ENCODE data around the gene CBLIF.

Gene CBLIF

DNA sequence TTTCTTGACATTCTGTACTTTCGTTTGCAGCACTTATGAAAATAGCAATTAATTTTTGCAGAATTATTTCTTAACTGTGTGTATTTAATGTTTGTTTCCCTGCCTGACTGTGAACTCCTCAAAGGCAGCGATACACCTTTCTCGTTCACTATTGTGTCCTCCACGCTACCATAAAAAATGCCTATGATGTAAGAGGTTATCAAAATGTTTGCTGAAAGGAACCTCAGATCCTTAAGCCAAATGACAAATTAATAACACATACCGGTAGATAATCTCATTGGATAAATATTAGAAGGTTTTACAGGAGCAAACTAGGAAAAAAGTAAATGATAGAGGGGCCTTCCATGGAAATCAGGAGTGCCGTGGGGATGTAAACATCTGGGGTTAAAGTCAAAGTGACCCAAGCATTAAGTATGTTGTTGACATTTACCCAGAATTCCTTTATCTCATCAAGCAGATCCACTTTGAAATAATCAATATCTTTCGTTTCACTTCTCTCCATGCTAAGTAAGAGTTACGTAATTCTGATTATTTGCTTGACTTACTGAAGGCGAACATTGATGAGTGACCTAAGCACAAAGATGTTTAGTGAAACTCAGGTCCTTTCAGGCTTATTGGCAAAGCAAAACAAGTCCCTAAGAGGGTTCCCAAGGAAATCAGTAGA is 30.7 kb upstream of the CBLIF start:
- H3K79me2 ChIP-seq (ENCODE audit: insufficient read depth, low read depth) = no peaks in the 10 kb centered on the region
- TF ChIP-seq, protein P1, sequence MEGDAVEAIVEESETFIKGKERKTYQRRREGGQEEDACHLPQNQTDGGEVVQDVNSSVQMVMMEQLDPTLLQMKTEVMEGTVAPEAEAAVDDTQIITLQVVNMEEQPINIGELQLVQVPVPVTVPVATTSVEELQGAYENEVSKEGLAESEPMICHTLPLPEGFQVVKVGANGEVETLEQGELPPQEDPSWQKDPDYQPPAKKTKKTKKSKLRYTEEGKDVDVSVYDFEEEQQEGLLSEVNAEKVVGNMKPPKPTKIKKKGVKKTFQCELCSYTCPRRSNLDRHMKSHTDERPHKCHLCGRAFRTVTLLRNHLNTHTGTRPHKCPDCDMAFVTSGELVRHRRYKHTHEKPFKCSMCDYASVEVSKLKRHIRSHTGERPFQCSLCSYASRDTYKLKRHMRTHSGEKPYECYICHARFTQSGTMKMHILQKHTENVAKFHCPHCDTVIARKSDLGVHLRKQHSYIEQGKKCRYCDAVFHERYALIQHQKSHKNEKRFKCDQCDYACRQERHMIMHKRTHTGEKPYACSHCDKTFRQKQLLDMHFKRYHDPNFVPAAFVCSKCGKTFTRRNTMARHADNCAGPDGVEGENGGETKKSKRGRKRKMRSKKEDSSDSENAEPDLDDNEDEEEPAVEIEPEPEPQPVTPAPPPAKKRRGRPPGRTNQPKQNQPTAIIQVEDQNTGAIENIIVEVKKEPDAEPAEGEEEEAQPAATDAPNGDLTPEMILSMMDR (conservative IDR thresholded peaks at IDR 0.05; ENCODE audit: low read depth, low read length) = no peak
- no peaks in the 10 kb centered on the region for H4K20me1 ChIP-seq (ENCODE audit: insufficient read depth)
- no peaks in the 10 kb centered on the region for H3K4me1 ChIP-seq (ENCODE audit: low read depth, poor library complexity, severe bottlenecking)
- H3K36me3 ChIP-seq (ENCODE audit: insufficient read depth) = no peaks in the 10 kb centered on the region
- H3K4me2 ChIP-seq = no peak overlapping the region
- H3K9ac ChIP-seq = no peak overlapping the region
- H3K27ac ChIP-seq = no peak overlapping the region
- H2AFZ ChIP-seq (ENCODE audit: low read depth) = no peak overlapping the region
- H3K27me3 ChIP-seq (ENCODE audit: insufficient read depth, low read depth) = no peaks in the 10 kb centered on the region
- no peak overlapping the region for H3K4me3 ChIP-seq (IDR thresholded peaks at IDR 0.05; ENCODE audit: insufficient read depth, low read depth, low read length)

DNA sequence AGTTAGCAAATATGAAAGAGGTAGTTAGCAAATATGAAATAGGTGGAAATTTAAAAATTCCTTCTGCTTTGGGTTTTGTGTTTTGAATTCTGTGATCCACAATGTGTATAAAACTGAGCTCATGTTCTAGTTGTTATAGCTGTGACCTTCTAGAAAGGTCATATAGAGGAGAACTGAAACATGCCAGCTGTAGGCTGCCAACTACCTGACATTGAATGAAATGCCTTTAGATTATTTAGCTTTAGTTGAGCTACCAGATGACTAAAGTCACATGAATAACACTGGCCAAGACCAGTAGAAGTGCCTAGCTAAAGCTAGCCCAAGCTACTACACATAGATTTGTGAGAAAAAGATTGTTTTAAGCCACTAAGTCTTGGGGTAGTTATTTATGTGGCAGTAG is 26.8 kb upstream of the CBLIF start:
- TF ChIP-seq, protein P1 (conservative IDR thresholded peaks at IDR 0.05; ENCODE audit: low read depth, low read length) = no peak
- Histone ChIP-seq H3K4me2 (no peak overlapping the region), H3K9ac (no peak overlapping the region), H3K4me1 (ENCODE audit: low read depth, poor library complexity, severe bottlenecking) (no peaks in the 10 kb centered on the region), H3K4me3 (IDR thresholded peaks at IDR 0.05; ENCODE audit: insufficient read depth, low read depth, low read length) (no peak overlapping the region), H3K79me2 (ENCODE audit: insufficient read depth, low read depth) (no peaks in the 10 kb centered on the region), H4K20me1 (ENCODE audit: insufficient read depth) (no peaks in the 10 kb centered on the region), H2AFZ (ENCODE audit: low read depth) (no peak overlapping the region), H3K36me3 (ENCODE audit: insufficient read depth) (no peaks in the 10 kb centered on the region), H3K27ac (no peak overlapping the region), H3K27me3 (ENCODE audit: insufficient read depth, low read depth) (no peaks in the 10 kb centered on the region)

DNA sequence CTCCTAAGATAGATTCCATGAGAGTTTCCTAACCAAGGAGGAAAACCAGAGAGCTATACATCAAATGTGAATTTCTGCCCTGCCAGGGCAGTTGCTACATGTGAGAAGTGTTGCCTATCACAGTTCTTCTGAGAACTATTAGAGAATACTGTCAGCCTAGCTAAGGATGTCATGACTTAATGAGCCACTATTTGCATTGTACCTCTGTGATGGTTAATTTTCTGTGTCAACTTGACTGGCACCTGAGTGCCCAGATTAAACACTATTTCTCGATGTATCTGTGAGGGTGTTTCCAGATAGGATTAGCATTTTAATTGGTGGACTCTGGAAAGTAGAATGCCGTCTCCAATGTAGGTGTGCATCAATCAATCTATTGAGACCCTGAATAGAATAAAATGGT is 22.6 kb upstream of the CBLIF start:
- TF ChIP-seq, protein P1 (conservative IDR thresholded peaks at IDR 0.05; ENCODE audit: low read depth, low read length) = no peak
- Histone ChIP-seq H4K20me1 (ENCODE audit: insufficient read depth) (no peaks in the 10 kb centered on the region), H3K36me3 (ENCODE audit: insufficient read depth) (no peaks in the 10 kb centered on the region)

GRCh38 chr11:59866836-59867235 is 21.5 kb upstream of the CBLIF start:
- no peak overlapping the region for H3K4me3 ChIP-seq (IDR thresholded peaks at IDR 0.05; ENCODE audit: insufficient read depth, low read depth, low read length)
- no peaks in the 10 kb centered on the region for H3K27me3 ChIP-seq (ENCODE audit: insufficient read depth, low read depth)
- H3K27ac ChIP-seq = no peak overlapping the region
- H2AFZ ChIP-seq (ENCODE audit: low read depth) = no peak overlapping the region
- H4K20me1 ChIP-seq (ENCODE audit: insufficient read depth) = no peaks in the 10 kb centered on the region
- H3K36me3 ChIP-seq (ENCODE audit: insufficient read depth) = no peaks in the 10 kb centered on the region
- no peaks in the 10 kb centered on the region for H3K79me2 ChIP-seq (ENCODE audit: insufficient read depth, low read depth)
- H3K4me1 ChIP-seq (ENCODE audit: low read depth, poor library complexity, severe bottlenecking) = no peaks in the 10 kb centered on the region
- TF ChIP-seq, protein P1 (conservative IDR thresholded peaks at IDR 0.05; ENCODE audit: low read depth, low read length) = no peak
- H3K9ac ChIP-seq = no peak overlapping the region
- no peak overlapping the region for H3K4me2 ChIP-seq

More for the DNA sequence above, 22.6 kb upstream of the CBLIF start:
- Histone ChIP-seq H3K79me2 (ENCODE audit: insufficient read depth, low read depth) (no peaks in the 10 kb centered on the region), H3K4me2 (no peak overlapping the region), H3K9ac (no peak overlapping the region), H3K27ac (no peak overlapping the region), H2AFZ (ENCODE audit: low read depth) (no peak overlapping the region), H3K4me1 (ENCODE audit: low read depth, poor library complexity, severe bottlenecking) (no peaks in the 10 kb centered on the region), H3K4me3 (IDR thresholded peaks at IDR 0.05; ENCODE audit: insufficient read depth, low read depth, low read length) (no peak overlapping the region), H3K27me3 (ENCODE audit: insufficient read depth, low read depth) (no peaks in the 10 kb centered on the region)

Measured in KMS-11 (cell line).